ENCODE results near the gene ADGRG7.
"Not testable (repeated sequence)": the region's sequence is repeated elsewhere in the genome, so short reads cannot be mapped to it uniquely, and the experiment has no call there.

- not testable (repeated sequence) for TF ChIP-seq POLR2A (IDR thresholded peaks at IDR 0.05)
- TF ChIP-seq, protein P1, sequence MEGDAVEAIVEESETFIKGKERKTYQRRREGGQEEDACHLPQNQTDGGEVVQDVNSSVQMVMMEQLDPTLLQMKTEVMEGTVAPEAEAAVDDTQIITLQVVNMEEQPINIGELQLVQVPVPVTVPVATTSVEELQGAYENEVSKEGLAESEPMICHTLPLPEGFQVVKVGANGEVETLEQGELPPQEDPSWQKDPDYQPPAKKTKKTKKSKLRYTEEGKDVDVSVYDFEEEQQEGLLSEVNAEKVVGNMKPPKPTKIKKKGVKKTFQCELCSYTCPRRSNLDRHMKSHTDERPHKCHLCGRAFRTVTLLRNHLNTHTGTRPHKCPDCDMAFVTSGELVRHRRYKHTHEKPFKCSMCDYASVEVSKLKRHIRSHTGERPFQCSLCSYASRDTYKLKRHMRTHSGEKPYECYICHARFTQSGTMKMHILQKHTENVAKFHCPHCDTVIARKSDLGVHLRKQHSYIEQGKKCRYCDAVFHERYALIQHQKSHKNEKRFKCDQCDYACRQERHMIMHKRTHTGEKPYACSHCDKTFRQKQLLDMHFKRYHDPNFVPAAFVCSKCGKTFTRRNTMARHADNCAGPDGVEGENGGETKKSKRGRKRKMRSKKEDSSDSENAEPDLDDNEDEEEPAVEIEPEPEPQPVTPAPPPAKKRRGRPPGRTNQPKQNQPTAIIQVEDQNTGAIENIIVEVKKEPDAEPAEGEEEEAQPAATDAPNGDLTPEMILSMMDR (IDR thresholded peaks at IDR 0.05) = not testable (repeated sequence)
Observed at GRCh38 chr3:100666699-100667098, 57.3 kb downstream of the ADGRG7 start.
